ENCODE data around the gene RASSF8.
"Not testable (repeated sequence)": the region's sequence is repeated elsewhere in the genome, so short reads cannot be mapped to it uniquely, and the experiment has no call there.

DNA sequence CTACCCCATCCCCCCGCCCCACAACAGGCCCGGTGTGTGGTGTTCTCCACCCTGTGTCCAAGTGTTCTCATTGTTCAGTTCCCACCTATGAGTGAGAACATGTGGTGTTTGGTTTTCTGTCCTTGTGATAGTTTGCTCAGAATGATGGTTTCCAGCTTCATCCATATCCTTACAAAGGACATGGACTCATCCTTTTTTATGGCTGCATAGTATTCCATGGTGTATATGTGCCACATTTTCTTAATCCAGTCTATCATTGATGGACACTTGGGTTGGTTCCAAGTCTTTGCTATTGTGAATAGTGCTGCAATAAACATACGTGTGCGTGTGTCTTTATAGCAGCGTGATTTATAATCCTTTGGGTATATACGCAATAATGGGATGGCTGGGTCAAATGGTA, 98.8 kb downstream of the RASSF8 start:
- TF ChIP-seq, protein P1, sequence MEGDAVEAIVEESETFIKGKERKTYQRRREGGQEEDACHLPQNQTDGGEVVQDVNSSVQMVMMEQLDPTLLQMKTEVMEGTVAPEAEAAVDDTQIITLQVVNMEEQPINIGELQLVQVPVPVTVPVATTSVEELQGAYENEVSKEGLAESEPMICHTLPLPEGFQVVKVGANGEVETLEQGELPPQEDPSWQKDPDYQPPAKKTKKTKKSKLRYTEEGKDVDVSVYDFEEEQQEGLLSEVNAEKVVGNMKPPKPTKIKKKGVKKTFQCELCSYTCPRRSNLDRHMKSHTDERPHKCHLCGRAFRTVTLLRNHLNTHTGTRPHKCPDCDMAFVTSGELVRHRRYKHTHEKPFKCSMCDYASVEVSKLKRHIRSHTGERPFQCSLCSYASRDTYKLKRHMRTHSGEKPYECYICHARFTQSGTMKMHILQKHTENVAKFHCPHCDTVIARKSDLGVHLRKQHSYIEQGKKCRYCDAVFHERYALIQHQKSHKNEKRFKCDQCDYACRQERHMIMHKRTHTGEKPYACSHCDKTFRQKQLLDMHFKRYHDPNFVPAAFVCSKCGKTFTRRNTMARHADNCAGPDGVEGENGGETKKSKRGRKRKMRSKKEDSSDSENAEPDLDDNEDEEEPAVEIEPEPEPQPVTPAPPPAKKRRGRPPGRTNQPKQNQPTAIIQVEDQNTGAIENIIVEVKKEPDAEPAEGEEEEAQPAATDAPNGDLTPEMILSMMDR (IDR thresholded peaks at IDR 0.05) = not testable (repeated sequence)
- TF ChIP-seq POLR2A, EP300, POLR2AphosphoS5 (IDR thresholded peaks at IDR 0.05): not testable (repeated sequence)
